CD14-positive monocyte (primary cell): Measurements from ENCODE around the gene GRK3. TPM values are rescaled to one million over a fixed set of nuclear protein-coding genes. Genes with fewer than 3 reads are reported as not detected.

ENCODE experiments used
- DNase-seq, 3 donors: peaks; one replicate each; pipeline ENCODE4 v3.0.0-alpha.2; 2011 to 2022
- H2AFZ ChIP-seq: 2 replicates; pipeline ENCODE4 v1.6.0; 2012; ENCODE audit warnings: mild to moderate bottlenecking, low read depth, low read length, inconsistent platforms; ENCODE audit not compliant: insufficient read depth, poor library complexity, severe bottlenecking
- H3K27ac ChIP-seq, 2 donors: 1 replicate in 1 of 2; 2 replicates in 1 of 2; pipeline ENCODE4 v1.5.1; 2012 to 2013; ENCODE audit warnings: low read length in 2 of 2, control low read depth in 1 of 2, inconsistent platforms in 1 of 2, low read depth in 1 of 2, mild to moderate bottlenecking in 1 of 2
- H3K27me3 ChIP-seq, 2 donors: one replicate each; pipeline versions ENCODE4 v1.6.0 to v1.6.1; 2011 to 2013; ENCODE audit warnings: low read length in 2 of 2; ENCODE audit not compliant: control insufficient read depth in 2 of 2, insufficient read depth in 2 of 2
- H3K36me3 ChIP-seq, 2 donors: replicated peaks in 1 of 2; 1 replicate in 1 of 2; 2 replicates in 1 of 2; pipeline versions ENCODE4 v1.5.1 to v1.6.1; 2012 to 2013; ENCODE audit warnings: low read length in 2 of 2, control low read depth in 1 of 2, inconsistent platforms in 1 of 2, mild to moderate bottlenecking in 1 of 2; ENCODE audit not compliant: insufficient read depth in 2 of 2, control insufficient read depth in 1 of 2
- H3K4me1 ChIP-seq, 2 donors: 1 replicate in 1 of 2; 2 replicates in 1 of 2; pipeline versions ENCODE4 v1.5.1 to v1.6.1; 2012 to 2013; ENCODE audit warnings: low read length in 2 of 2, control low read depth in 1 of 2, inconsistent platforms in 1 of 2, mild to moderate bottlenecking in 1 of 2, moderate library complexity in 1 of 2; ENCODE audit not compliant: insufficient read depth in 2 of 2, control insufficient read depth in 1 of 2
- H3K4me2 ChIP-seq: replicated peaks from 2 replicates; pipeline ENCODE3; 2012; ENCODE audit warnings: low read length, moderate library complexity, mild to moderate bottlenecking; ENCODE audit not compliant: poor library complexity, severe bottlenecking; ENCODE audit errors: extremely low read depth
- H3K4me3 ChIP-seq, 3 experiments: fragments of 200-600 bp in 1 of 3; sonication (generic) in 1 of 3; replicated peaks in 1 of 3; 1 replicate in 2 of 3; 2 replicates in 1 of 3; pipeline ENCODE4 v1.5.1; 2011 to 2013; ENCODE audit warnings: low read length in 3 of 3, mild to moderate bottlenecking in 3 of 3, control low read depth in 2 of 3, low read depth in 2 of 3, inconsistent platforms in 1 of 3, moderate library complexity in 1 of 3
- H3K79me2 ChIP-seq: 2 replicates; pipeline ENCODE4 v1.6.0; 2012; ENCODE audit warnings: mild to moderate bottlenecking, control low read depth, inconsistent platforms, low read length, moderate library complexity; ENCODE audit not compliant: insufficient read depth
- H3K9ac ChIP-seq: 2 replicates; pipeline ENCODE4 v1.6.0; 2017; ENCODE audit warnings: low read length, mild to moderate bottlenecking; ENCODE audit not compliant: insufficient read depth, poor library complexity, severe bottlenecking
- H3K9me3 ChIP-seq, 2 donors: replicated peaks in 1 of 2; 1 replicate in 1 of 2; 2 replicates in 1 of 2; pipeline versions ENCODE4 v1.5.1 to v1.6.1; 2012 to 2013; ENCODE audit warnings: low read length in 2 of 2, control low read depth in 1 of 2; ENCODE audit not compliant: control insufficient read depth in 1 of 2, insufficient read depth in 1 of 2
- H4K20me1 ChIP-seq: 2 replicates; pipeline ENCODE4 v1.6.0; 2012; ENCODE audit warnings: mild to moderate bottlenecking, low read length, control low read depth, moderate library complexity; ENCODE audit not compliant: insufficient read depth
- H3K27ac Mint-ChIP-seq, 7 donors: one replicate each; pipeline ENCODE4 v1.8.0; 2020; ENCODE audit warnings: mild to moderate bottlenecking in 7 of 7, mixed read lengths in 7 of 7, moderate library complexity in 6 of 7, inconsistent platforms in 2 of 7
- H3K27me3 Mint-ChIP-seq, 3 donors: one replicate each; pipeline ENCODE4 v1.8.0; 2021 to 2022; ENCODE audit warnings: low read depth in 3 of 3, mild to moderate bottlenecking in 3 of 3, mixed read lengths in 3 of 3, moderate library complexity in 3 of 3, inconsistent platforms in 1 of 3
- H3K36me3 Mint-ChIP-seq, 2 donors: one replicate each; pipeline ENCODE4 v1.8.0; 2020; ENCODE audit warnings: mixed read lengths in 2 of 2, inconsistent platforms in 1 of 2, mild to moderate bottlenecking in 1 of 2
- H3K4me1 Mint-ChIP-seq: one replicate; pipeline ENCODE4 v1.8.0; 2020; ENCODE audit warnings: mild to moderate bottlenecking, mixed read lengths
- H3K4me3 Mint-ChIP-seq, 2 donors: one replicate each; pipeline ENCODE4 v1.8.0; 2020; ENCODE audit warnings: mild to moderate bottlenecking in 2 of 2, mixed read lengths in 2 of 2, moderate library complexity in 1 of 2
- H3K9me3 Mint-ChIP-seq, 7 donors: one replicate each; pipeline ENCODE4 v1.8.0; 2020 to 2022; ENCODE audit warnings: mixed read lengths in 7 of 7, mild to moderate bottlenecking in 6 of 7, moderate library complexity in 6 of 7, inconsistent platforms in 2 of 7
- WGBS: methylation state at CpG from one replicate; pipeline ENCODE4 v1.1.5; 2013; ENCODE audit warnings: missing lambda C conversion rate; ENCODE audit not compliant: insufficient coverage; 5-methylcytosine and 5-hydroxymethylcytosine counted together
- intact Hi-C, 2 donors: fragments of 100-400 bp; cut with micrococcal nuclease; formaldehyde crosslinking; loops; one replicate each; pipeline versions ENCODE4 v1.15.0 to v1.15.1; 2023
- polyA plus RNA-seq, 3 donors: library from polyadenylated mRNA; depleted of rRNA in 1 of 3; unstranded in 2 of 3; stranded (reverse) in 1 of 3; fragments of 300-500 nt in 2 of 3; fragments of >200 nt in 1 of 3; fragmentation: Illumina TruSeq in 2 of 3; gene quantifications; 1 replicate in 2 of 3; 2 replicates in 1 of 3; pipeline ENCODE4 v1.2.3, GENCODE V29; 2012 to 2021
- TF ChIP-seq, protein P1 (sequence below): fragments of 200-600 bp; IDR thresholded peaks from one replicate; pipeline ENCODE4 v1.8.0; 2022; ENCODE audit warnings: antibody characterized with exemption, mild to moderate bottlenecking

Gene GRK3
- polyA plus RNA-seq, 3 donors: 8.3 to 33.3 (median 9.6) TPM

DNA sequence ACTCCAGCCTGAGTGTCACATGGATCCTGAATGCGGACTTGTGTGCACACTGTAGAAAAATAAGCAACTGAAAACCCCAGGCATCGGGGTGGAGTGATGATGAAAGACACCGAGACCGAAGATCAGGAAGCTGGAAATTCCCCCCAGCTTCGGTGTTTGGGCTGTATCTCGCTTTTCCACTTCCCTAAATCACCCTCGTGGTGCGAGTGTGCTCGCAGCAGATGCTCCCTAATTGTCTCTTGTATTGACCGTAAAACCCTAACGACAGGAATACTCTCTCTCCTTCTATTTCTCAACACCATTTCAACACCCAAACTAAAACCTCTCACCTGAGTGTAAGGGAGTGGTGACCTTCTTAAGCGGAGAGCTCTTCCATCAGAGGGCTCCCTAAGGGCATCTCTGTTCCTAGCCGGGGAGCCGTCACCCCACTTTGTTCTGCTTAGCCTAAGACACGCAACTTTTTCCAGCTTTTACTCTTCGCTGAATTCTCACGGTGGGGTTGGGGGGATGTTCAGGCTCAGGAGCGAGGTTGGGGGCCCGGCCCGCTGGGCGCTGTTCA is 635 bp upstream of the GRK3 start:
- TF ChIP-seq, protein P1, sequence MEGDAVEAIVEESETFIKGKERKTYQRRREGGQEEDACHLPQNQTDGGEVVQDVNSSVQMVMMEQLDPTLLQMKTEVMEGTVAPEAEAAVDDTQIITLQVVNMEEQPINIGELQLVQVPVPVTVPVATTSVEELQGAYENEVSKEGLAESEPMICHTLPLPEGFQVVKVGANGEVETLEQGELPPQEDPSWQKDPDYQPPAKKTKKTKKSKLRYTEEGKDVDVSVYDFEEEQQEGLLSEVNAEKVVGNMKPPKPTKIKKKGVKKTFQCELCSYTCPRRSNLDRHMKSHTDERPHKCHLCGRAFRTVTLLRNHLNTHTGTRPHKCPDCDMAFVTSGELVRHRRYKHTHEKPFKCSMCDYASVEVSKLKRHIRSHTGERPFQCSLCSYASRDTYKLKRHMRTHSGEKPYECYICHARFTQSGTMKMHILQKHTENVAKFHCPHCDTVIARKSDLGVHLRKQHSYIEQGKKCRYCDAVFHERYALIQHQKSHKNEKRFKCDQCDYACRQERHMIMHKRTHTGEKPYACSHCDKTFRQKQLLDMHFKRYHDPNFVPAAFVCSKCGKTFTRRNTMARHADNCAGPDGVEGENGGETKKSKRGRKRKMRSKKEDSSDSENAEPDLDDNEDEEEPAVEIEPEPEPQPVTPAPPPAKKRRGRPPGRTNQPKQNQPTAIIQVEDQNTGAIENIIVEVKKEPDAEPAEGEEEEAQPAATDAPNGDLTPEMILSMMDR: no peak
- intact Hi-C loops: no loop called here
- H3K36me3 ChIP-seq: no peaks in the 10 kb centered on the region
- H3K36me3 Mint-ChIP-seq: no peaks in the 10 kb centered on the region
- peak overlapping the region; percentile 74 for H3K4me2 ChIP-seq
- H3K27ac ChIP-seq: peak overlapping the region; percentile 98 to 99
- H3K27me3 Mint-ChIP-seq: peaks cover 0 to 2% (median 0%) of the 10 kb centered on the region in 3 donors
- peaks cover 0 to 3% (median 0%) of the 10 kb centered on the region in 7 donors for H3K9me3 Mint-ChIP-seq
- peak overlapping the region; percentile 98 for H3K9ac ChIP-seq
- H3K9me3 ChIP-seq: no peaks in the 10 kb centered on the region
- H3K79me2 ChIP-seq: peaks cover 34% of the 10 kb centered on the region
- H3K4me1 Mint-ChIP-seq: peaks cover 56% of the 10 kb centered on the region
- peaks cover 42 to 55% of the 10 kb centered on the region in 2 donors for H3K4me1 ChIP-seq
- peak overlapping the region; percentile 77 to 81 for H3K4me3 Mint-ChIP-seq
- peaks cover 23% of the 10 kb centered on the region for H4K20me1 ChIP-seq
- no peaks in the 10 kb centered on the region for H3K27me3 ChIP-seq
- peak overlapping the region; percentile 92 to 100 (median 99) for H3K27ac Mint-ChIP-seq
- H3K4me3 ChIP-seq: peak overlapping the region; percentile 30 to 99 (median 38)
- peak overlapping the region; percentile 24 for H2AFZ ChIP-seq
- DNase-seq: peak; percentile 92 to 98 (median 94)
- 0% methylated on average over 12 of the region's 21 CpGs for WGBS

DNA sequence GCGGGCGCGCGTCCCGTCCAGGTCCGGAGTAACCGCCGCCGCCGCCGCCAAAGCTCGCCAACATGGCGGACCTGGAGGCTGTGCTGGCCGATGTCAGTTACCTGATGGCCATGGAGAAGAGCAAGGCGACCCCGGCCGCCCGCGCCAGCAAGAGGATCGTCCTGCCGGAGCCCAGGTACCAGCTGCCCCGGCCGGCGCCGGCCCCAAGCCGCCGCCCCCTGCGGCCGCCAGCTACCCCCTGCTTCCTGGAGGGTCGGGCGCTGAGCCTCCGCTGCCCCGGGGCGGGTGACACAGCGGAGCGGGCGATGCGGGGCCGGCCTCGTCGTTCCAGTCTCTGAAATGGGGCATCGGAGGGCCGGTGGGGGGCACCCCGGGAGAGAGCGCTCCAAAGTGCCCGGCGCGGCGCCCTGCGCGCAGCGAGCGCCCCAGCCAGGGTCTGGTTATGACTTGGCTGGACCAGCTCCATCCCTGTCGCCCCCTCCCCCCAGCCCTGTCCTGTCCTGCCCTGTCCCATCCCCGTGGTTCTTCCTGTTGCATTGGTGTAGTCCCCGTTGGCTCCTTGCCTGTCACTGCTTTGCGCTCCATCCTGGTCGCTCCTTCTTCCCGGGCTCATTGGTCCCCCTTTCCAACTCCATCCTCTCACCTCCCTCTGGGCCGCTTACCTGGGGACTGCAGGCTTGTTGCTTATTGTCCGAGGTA is 653 bp downstream of the GRK3 start:
- Histone ChIP-seq H3K9me3 (no peaks in the 10 kb centered on the region), H2AFZ (peak overlapping the region; percentile 72), H3K4me2 (peak overlapping the region; percentile 91), H3K27me3 (no peaks in the 10 kb centered on the region), H3K4me1 (peaks cover 55 to 68% of the 10 kb centered on the region in 2 donors), H3K36me3 (no peaks in the 10 kb centered on the region), H3K79me2 (peaks cover 47% of the 10 kb centered on the region), H3K4me3 (peak overlapping the region; percentile 91 to 99 (median 98)), H3K27ac (peak overlapping the region; percentile 87 to 96), H4K20me1 (peaks cover 36% of the 10 kb centered on the region), H3K9ac (peak overlapping the region; percentile 98)
- TF ChIP-seq, protein P1: no peak
- H3K4me1 Mint-ChIP-seq: peaks cover 69% of the 10 kb centered on the region
- intact Hi-C loops: no loop called here
- peaks cover 0 to 2% (median 0%) of the 10 kb centered on the region in 3 donors for H3K27me3 Mint-ChIP-seq
- peak overlapping the region; percentile 95 to 99 for H3K4me3 Mint-ChIP-seq
- DNase-seq: peak in 1 of 3 donors; percentile 41
- H3K27ac Mint-ChIP-seq: peak overlapping the region; percentile 94 to 98 (median 97)
- peaks cover 0 to 3% (median 0%) of the 10 kb centered on the region in 7 donors for H3K9me3 Mint-ChIP-seq
- WGBS: under 1% methylated on average over 59 of the region's 61 CpGs
- peaks cover 2 to 7% of the 10 kb centered on the region in 2 donors for H3K36me3 Mint-ChIP-seq
